HCT116 (cell line): ENCODE results near the gene MAD2L1. TPM values are rescaled to one million over a fixed set of nuclear protein-coding genes. Genes with fewer than 3 reads are reported as not detected.

Experiments used
- ATAC-seq: fragments of 200-7000 bp; cut with Tn5 transposase; 2 replicates; pipeline ENCODE4 v1.9.1; 2020; ENCODE audit warnings: mild to moderate bottlenecking, moderate library complexity
- BruUV-seq: library from RNA; stranded (reverse); fragments of 400-500 nt; replicated peaks from 2 replicates; lab custom pipeline; 2021; lab: Mats Ljungman, UMichigan
- CTCF ChIA-PET: fragments of 300-600 bp; sonication (Branson Sonifier 250); formaldehyde crosslinking; loops from one replicate; lab custom pipeline; 2021; ENCODE audit warnings: antibody characterized with exemption; lab: Charles Lee
- POLR2A ChIA-PET: fragments of 300-600, 350-600 bp; sonication (Branson Sonifier 250); formaldehyde crosslinking; loops from one replicate; lab custom pipeline; 2021; ENCODE audit warnings: antibody characterized with exemption; lab: Charles Lee
- RAD21 ChIA-PET, 2 experiments: fragments of 300-600 bp; sonication (Branson Sonifier 250); formaldehyde crosslinking; loops; one replicate each; lab custom pipeline; 2023; ENCODE audit warnings: low total read pairs in 2 of 2; ENCODE audit not compliant: uncharacterized antibody in 2 of 2, unreplicated experiment in 2 of 2, low non-redundant PET in 1 of 2; lab: Charles Lee
- DNase-seq: peaks from one replicate; pipeline ENCODE4 v3.0.0-alpha.2; 2010; ENCODE audit warnings: low read depth, low spot score
- H2AFZ ChIP-seq: fragments of 200-600 bp; shearing (Covaris generic), sonication (generic); 2 replicates; pipeline ENCODE4 v1.6.1; 2017; ENCODE audit warnings: low read depth, mixed run types, mixed read lengths, antibody characterized with exemption, low read length; ENCODE audit not compliant: poor library complexity, severe bottlenecking
- H3K27ac ChIP-seq: 2 replicates; pipeline ENCODE4 v1.5.1; 2012; ENCODE audit warnings: low read depth, low read length
- H3K27me3 ChIP-seq: fragments of 200-600 bp; sonication (generic); 2 replicates; pipeline ENCODE4 v1.6.1; 2016; ENCODE audit warnings: mixed run types, low read length, mixed read lengths; ENCODE audit not compliant: insufficient read depth
- H3K36me3 ChIP-seq, 2 experiments: fragments of 200-500 bp in 1 of 2; fragments of 200-600 bp in 1 of 2; sonication (Bioruptor generic) in 1 of 2; sonication (generic) in 1 of 2; 2 replicates each; pipeline versions ENCODE4 v1.5.1 to v1.6.1; 2014 to 2016; ENCODE audit warnings: low read length in 2 of 2, inconsistent platforms in 1 of 2, mixed read lengths in 1 of 2, mixed run types in 1 of 2; ENCODE audit not compliant: insufficient read depth in 2 of 2, control insufficient read depth in 1 of 2
- H3K4me1 ChIP-seq, 2 experiments: fragments of 200-600 bp in 1 of 2; sonication (generic) in 1 of 2; 2 replicates each; pipeline versions ENCODE4 v1.5.1 to v1.6.1; 2012 to 2017; ENCODE audit warnings: low read length in 2 of 2, inconsistent platforms in 1 of 2, mild to moderate bottlenecking in 1 of 2, mixed read lengths in 1 of 2, mixed run types in 1 of 2, moderate library complexity in 1 of 2; ENCODE audit not compliant: insufficient read depth in 2 of 2, control insufficient read depth in 1 of 2
- H3K4me2 ChIP-seq: fragments of 200-600 bp; sonication (generic); 2 replicates; pipeline ENCODE4 v1.6.1; 2017; ENCODE audit warnings: mixed run types, low read length, mixed read lengths
- H3K4me3 ChIP-seq, 2 experiments: fragments of 200-600 bp in 1 of 2; sonication (generic) in 1 of 2; replicated peaks in 1 of 2; 2 replicates each; pipeline ENCODE4 v1.5.1; 2011 to 2016; ENCODE audit warnings: low read length in 2 of 2, control low read depth in 1 of 2, low read depth in 1 of 2, mild to moderate bottlenecking in 1 of 2, mixed read lengths in 1 of 2, mixed run types in 1 of 2
- H3K79me2 ChIP-seq: fragments of 200-600 bp; sonication (generic); 2 replicates; pipeline ENCODE4 v1.6.1; 2017; ENCODE audit warnings: mild to moderate bottlenecking, mixed run types, low read length, moderate library complexity, mixed read lengths; ENCODE audit not compliant: insufficient read depth
- H3K9ac ChIP-seq: fragments of 200-600 bp; sonication (generic); 2 replicates; pipeline ENCODE4 v1.6.1; 2016; ENCODE audit warnings: low read length, mixed read lengths
- H3K9me2 ChIP-seq: fragments of 200-600 bp; sonication (generic), shearing (Covaris generic); 2 replicates; pipeline ENCODE4 v1.6.1; 2017; ENCODE audit warnings: mixed run types, mild to moderate bottlenecking, moderate library complexity; ENCODE audit not compliant: insufficient read depth
- H3K9me3 ChIP-seq, 2 experiments: fragments of 200-500 bp in 1 of 2; fragments of 200-600 bp in 1 of 2; sonication (Bioruptor generic) in 1 of 2; sonication (generic) in 1 of 2; 2 replicates each; pipeline ENCODE4 v1.6.1; 2014 to 2017; ENCODE audit warnings: low read length in 2 of 2, mixed read lengths in 2 of 2, inconsistent platforms in 1 of 2, low read depth in 1 of 2, mild to moderate bottlenecking in 1 of 2, mixed run types in 1 of 2, moderate library complexity in 1 of 2; ENCODE audit not compliant: control insufficient read depth in 1 of 2, insufficient read depth in 1 of 2
- H4K20me1 ChIP-seq: fragments of 200-600 bp; sonication (generic), shearing (Covaris generic); 2 replicates; pipeline ENCODE4 v1.6.1; 2017; ENCODE audit warnings: mixed run types, mild to moderate bottlenecking, moderate library complexity; ENCODE audit not compliant: insufficient read depth
- CBX3 ChIP-seq: IDR thresholded peaks from 2 replicates; pipeline ENCODE4 v1.6.1; 2012; ENCODE audit warnings: low read depth
- EGR1 ChIP-seq: IDR thresholded peaks from 2 replicates; pipeline ENCODE4 v1.6.1; 2012; ENCODE audit warnings: low read depth
- EZH2 ChIP-seq: fragments of 200-600 bp; sonication (generic); IDR thresholded peaks from 2 replicates; pipeline ENCODE4 v1.6.1; 2017; ENCODE audit warnings: antibody characterized with exemption, mixed run types
- FOSL1 ChIP-seq: IDR thresholded peaks from 2 replicates; pipeline ENCODE4 v1.6.1; 2012; ENCODE audit warnings: low read depth
- JUND ChIP-seq: IDR thresholded peaks from 2 replicates; pipeline ENCODE4 v1.6.1; 2012
- POLR2A ChIP-seq: IDR thresholded peaks from 2 replicates; pipeline ENCODE4 v1.7.0; 2011; ENCODE audit warnings: borderline replicate concordance; ENCODE audit not compliant: insufficient read depth, insufficient read length; ENCODE audit errors: extremely low read depth
- POLR2AphosphoS5 ChIP-seq: IDR thresholded peaks from 2 replicates; pipeline ENCODE4 v1.6.1; 2011; ENCODE audit warnings: mild to moderate bottlenecking, low read depth, low read length, moderate library complexity
- RAD21 ChIP-seq: IDR thresholded peaks from 2 replicates; pipeline ENCODE4 v1.6.1; 2012; ENCODE audit warnings: low read depth, mild to moderate bottlenecking
- SIN3A ChIP-seq: IDR thresholded peaks from 2 replicates; pipeline ENCODE4 v1.6.1; 2012; ENCODE audit warnings: low read depth
- SP1 ChIP-seq: IDR thresholded peaks from 2 replicates; pipeline ENCODE4 v1.6.1; 2012; ENCODE audit warnings: low read depth
- TCF7L2 ChIP-seq: IDR thresholded peaks from 2 replicates; pipeline ENCODE4 v1.7.0; 2011; ENCODE audit warnings: borderline replicate concordance, inconsistent platforms; ENCODE audit not compliant: insufficient read depth, insufficient read length; ENCODE audit errors: extremely low read depth
- YY1 ChIP-seq: IDR thresholded peaks from 2 replicates; pipeline ENCODE4 v1.6.1; 2011; ENCODE audit warnings: low read length, low read depth, moderate library complexity, mild to moderate bottlenecking; ENCODE audit not compliant: insufficient replicate concordance; ENCODE audit errors: extremely low read depth
- ZFX ChIP-seq: fragments of 450-650 bp; IDR thresholded peaks from 2 replicates; pipeline ENCODE4 v1.6.1; 2017
- ZNF274 ChIP-seq: fragments of 200-500 bp; sonication (Bioruptor generic); IDR thresholded peaks from 2 replicates; pipeline ENCODE4 v1.6.1; 2014; ENCODE audit warnings: mild to moderate bottlenecking, low read depth, low read length, inconsistent platforms
- intact Hi-C: fragments of 100-400 bp; cut with micrococcal nuclease; formaldehyde crosslinking; loops from 2 replicates; pipeline ENCODE4 v1.10.0; 2022
- total RNA-seq: library from RNA; stranded (reverse); gene quantifications from one replicate; pipeline ENCODE4 v1.2.1, GENCODE V29; 2021; ENCODE audit not compliant: unreplicated experiment
- TF ChIP-seq, protein P1 (sequence below): IDR thresholded peaks from 2 replicates; pipeline ENCODE4 v1.6.1; 2011; ENCODE audit warnings: mild to moderate bottlenecking, low read length, moderate library complexity; ENCODE audit not compliant: insufficient replicate concordance; ENCODE audit errors: extremely low read depth
- TF ChIP-seq, protein P2 (sequence below): IDR thresholded peaks from 2 replicates; pipeline ENCODE4 v1.6.1; 2012
- TF ChIP-seq, protein P3 (sequence below), 3 experiments: fragments of 200-600 bp in 1 of 3; sonication (generic) in 1 of 3; IDR thresholded peaks in 2 of 3; conservative IDR thresholded peaks in 1 of 3; 2 replicates each; pipeline ENCODE4 v1.5.1; 2012 to 2017; ENCODE audit warnings: low read depth in 2 of 3, low read length in 2 of 3, antibody characterized with exemption in 1 of 3, borderline replicate concordance in 1 of 3, control low read depth in 1 of 3, mild to moderate bottlenecking in 1 of 3, mixed read lengths in 1 of 3, mixed run types in 1 of 3, moderate library complexity in 1 of 3; ENCODE audit not compliant: insufficient read depth in 1 of 3

Gene MAD2L1
- total RNA-seq, 1 experiment from 2014 or later: 92.9 TPM

DNA sequence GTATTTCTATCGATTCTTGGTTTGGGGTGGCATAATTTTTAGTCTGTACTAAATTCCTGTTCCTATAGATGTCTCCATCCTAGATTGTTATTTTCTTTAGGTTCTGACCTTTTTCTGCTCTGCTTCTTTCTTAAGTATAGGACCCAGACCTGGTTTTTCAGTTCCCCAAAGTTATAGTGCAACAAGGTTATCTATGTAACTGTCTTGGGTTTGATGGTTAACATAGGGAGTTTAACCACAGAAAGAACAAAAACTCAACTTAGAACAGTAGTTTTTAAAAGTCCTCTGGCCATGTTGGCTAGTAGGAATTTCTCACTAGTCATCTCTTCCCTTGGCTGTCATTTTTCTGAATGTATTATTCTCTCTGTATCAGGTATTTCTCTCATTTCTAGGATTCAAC lies 38.8 kb upstream of the MAD2L1 start:
- Histone ChIP-seq H3K4me3 (no peak overlapping the region), H3K79me2 (no peaks in the 10 kb centered on the region), H3K4me2 (no peak overlapping the region), H3K9me2 (no peaks in the 10 kb centered on the region), H4K20me1 (no peaks in the 10 kb centered on the region), H3K27me3 (no peaks in the 10 kb centered on the region), H3K36me3 (no peaks in the 10 kb centered on the region), H3K9me3 (no peaks in the 10 kb centered on the region), H3K4me1 (no peaks in the 10 kb centered on the region), H3K27ac (no peak overlapping the region), H2AFZ (no peak overlapping the region), H3K9ac (no peak overlapping the region)
- ATAC-seq (no peak), DNase-seq (no peak)
- ChIA-PET CTCF (no interaction called here), RAD21 (no interaction called here), POLR2A (no interaction called here)
- intact Hi-C loops: no loop called here
- BruUV-seq: no TSS peak
- no peak for TF ChIP-seq POLR2AphosphoS5
- TF ChIP-seq JUND: no peak
- TF ChIP-seq, protein P1, sequence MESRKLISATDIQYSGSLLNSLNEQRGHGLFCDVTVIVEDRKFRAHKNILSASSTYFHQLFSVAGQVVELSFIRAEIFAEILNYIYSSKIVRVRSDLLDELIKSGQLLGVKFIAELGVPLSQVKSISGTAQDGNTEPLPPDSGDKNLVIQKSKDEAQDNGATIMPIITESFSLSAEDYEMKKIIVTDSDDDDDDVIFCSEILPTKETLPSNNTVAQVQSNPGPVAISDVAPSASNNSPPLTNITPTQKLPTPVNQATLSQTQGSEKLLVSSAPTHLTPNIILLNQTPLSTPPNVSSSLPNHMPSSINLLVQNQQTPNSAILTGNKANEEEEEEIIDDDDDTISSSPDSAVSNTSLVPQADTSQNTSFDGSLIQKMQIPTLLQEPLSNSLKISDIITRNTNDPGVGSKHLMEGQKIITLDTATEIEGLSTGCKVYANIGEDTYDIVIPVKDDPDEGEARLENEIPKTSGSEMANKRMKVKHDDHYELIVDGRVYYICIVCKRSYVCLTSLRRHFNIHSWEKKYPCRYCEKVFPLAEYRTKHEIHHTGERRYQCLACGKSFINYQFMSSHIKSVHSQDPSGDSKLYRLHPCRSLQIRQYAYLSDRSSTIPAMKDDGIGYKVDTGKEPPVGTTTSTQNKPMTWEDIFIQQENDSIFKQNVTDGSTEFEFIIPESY: no peak
- no peak for TF ChIP-seq EZH2
- TF ChIP-seq POLR2A: no peak
- no peak for TF ChIP-seq SIN3A
- TF ChIP-seq FOSL1: no peak
- TF ChIP-seq SP1: no peak
- TF ChIP-seq CBX3: no peak
- no peak for TF ChIP-seq EGR1
- TF ChIP-seq, protein P2, sequence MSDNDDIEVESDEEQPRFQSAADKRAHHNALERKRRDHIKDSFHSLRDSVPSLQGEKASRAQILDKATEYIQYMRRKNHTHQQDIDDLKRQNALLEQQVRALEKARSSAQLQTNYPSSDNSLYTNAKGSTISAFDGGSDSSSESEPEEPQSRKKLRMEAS: no peak
- TF ChIP-seq TCF7L2: no peak
- TF ChIP-seq ZFX: no peak
- TF ChIP-seq YY1: no peak
- TF ChIP-seq, protein P3, sequence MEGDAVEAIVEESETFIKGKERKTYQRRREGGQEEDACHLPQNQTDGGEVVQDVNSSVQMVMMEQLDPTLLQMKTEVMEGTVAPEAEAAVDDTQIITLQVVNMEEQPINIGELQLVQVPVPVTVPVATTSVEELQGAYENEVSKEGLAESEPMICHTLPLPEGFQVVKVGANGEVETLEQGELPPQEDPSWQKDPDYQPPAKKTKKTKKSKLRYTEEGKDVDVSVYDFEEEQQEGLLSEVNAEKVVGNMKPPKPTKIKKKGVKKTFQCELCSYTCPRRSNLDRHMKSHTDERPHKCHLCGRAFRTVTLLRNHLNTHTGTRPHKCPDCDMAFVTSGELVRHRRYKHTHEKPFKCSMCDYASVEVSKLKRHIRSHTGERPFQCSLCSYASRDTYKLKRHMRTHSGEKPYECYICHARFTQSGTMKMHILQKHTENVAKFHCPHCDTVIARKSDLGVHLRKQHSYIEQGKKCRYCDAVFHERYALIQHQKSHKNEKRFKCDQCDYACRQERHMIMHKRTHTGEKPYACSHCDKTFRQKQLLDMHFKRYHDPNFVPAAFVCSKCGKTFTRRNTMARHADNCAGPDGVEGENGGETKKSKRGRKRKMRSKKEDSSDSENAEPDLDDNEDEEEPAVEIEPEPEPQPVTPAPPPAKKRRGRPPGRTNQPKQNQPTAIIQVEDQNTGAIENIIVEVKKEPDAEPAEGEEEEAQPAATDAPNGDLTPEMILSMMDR (IDR thresholded peaks at IDR 0.05 in 2 of 3, conservative IDR thresholded peaks at IDR 0.05 in 1 of 3; ENCODE audit: borderline replicate concordance in 1 of 3, insufficient read depth in 1 of 3, low read depth in 2 of 3, low read length in 2 of 3): no peak
- no peak for TF ChIP-seq ZNF274
- TF ChIP-seq RAD21: no peak
